Camera-type eye (tissue), 1 donor: ENCODE results near the gene LENEP. TPM values are rescaled to one million over a fixed set of nuclear protein-coding genes. Genes with fewer than 3 reads are reported as not detected.

Experiments used
- total RNA-seq: library from RNA; depleted of rRNA; stranded (reverse); fragments of >200 nt; gene quantifications from one replicate; pipeline ENCODE4 v1.2.3, GENCODE V29; 2014

The LENEP gene, protein sequence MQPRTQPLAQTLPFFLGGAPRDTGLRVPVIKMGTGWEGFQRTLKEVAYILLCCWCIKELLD
- total RNA-seq, result 6.0 TPM

DNA sequence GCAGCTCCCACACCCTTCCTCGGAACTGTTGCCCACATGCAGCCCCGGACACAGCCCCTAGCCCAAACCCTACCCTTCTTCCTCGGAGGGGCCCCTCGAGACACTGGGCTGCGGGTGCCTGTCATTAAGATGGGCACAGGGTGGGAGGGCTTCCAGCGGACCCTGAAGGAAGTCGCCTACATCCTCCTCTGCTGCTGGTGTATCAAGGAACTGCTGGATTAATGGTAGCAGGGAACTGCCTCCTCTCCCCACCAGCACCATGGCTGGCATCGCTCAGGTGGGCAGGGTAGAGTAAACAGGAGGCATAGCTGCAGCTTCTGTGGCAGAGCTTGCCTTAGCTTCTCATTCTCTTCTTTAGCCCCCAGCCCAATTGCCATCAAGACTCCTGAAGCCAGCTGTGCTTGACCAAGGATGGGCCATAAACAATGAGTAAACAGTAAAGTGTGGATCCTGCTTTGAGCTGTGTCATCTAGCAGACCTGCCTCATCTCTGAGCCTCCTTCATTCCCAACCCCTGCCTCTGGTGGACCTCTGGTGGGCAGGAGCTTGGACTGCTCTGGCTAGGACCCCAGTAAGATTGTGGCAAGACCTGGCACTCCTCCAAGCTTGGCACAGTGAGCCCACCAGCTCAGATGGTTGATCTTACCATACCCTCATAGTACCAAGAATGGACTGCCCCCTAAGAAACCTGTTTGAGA is at the start of gene LENEP:
TSS of gene LENEP (plus strand) at position 15 of the 697 bp plus-strand sequence. CDS start at position 37, 22 bp downstream.

DNA sequence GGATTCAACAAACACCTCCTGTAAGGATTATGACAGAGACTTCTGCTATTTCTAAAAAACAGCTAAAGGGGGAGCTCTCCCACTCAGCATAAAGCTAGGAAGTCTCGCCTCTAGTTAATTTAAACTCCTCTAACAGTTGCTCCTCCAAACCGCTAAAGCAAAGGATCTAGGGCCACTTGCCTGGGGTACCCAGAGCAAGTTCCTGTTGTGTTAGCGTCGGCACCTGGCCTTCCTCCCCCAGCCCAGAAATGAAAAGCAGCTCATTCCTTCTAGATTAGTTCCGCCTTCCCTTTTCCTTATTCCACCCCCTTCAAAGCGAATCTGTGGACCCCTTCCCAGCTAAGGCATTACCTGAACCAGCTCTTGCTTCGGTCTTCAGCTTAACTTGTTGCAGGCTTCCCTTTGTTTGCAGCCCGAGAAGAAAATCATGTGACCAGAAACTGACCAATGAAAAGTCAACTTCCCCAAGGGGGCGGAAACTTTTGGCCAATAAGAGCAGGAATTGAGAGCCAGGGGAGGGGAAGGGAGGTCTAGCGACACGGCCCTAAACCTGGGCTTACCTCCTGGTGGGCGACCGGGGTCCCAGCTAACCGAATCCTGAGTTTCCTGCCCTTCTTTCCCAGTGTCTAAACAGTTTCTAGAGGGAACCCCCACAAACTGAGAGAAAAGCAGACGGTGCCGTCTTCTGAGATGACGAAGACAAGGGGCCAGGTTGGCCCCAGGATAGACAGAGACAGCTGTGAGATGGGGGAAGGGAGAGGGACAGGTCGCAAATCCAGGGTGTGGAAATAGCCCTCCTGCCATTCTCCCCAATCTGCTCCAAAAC is 37.5 kb upstream of the LENEP start, which contains the start of gene PBXIP1:
TSS of gene PBXIP1 (minus strand) at position 382 of the 826 bp plus-strand sequence. CDS start 2,378 bp downstream, outside the sequence.

DNA sequence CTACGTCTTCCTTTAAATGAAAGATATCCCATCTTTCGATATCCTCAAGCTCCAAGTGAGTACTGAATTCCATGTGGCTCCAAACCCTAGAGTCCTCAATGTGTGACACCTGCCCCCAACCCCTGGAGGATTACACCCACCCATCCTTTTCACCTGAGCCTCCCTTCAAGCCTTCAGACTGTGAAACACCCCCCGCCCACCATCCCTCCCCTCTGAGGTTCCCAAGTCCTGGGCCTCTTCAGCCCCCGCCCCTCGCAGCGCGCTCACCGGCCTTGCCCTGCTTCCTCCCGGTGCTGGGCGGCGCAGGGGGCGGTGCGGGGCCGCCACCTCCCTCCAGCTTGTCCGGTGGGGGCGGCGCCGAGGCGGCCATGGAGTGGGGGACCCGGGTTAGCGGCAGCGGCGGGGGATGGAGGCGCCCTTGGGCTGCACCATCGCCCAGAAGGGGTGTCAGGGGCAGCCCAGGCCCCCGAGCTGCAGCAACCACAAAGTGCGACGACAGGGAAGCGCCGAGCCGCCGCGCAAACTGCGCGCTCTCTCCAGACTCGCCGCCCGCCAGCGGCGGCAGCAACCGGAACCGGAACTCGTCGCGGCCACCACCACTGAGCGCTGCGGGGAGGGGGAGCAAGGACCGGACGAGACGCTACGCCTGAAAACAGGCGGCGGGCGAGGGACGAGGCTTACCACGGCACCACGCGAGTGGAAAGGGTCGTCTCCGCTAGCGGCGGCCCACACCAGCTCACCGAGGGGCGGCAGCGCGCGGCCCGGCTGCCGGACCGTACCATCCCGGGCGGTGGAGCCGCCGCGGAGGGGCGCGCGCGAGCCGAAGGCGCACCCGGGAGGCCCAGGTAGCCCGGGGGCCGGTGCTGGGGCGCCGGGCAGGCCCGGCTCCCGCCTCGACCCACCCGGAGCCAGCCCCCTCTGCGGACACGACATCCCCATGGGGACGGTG is 31.9 kb upstream of the LENEP start, which contains the start of gene PYGO2:
TSS of gene PYGO2 (minus strand) at position 576 of the 949 bp plus-strand sequence. CDS start at position 370, 206 bp downstream.

DNA sequence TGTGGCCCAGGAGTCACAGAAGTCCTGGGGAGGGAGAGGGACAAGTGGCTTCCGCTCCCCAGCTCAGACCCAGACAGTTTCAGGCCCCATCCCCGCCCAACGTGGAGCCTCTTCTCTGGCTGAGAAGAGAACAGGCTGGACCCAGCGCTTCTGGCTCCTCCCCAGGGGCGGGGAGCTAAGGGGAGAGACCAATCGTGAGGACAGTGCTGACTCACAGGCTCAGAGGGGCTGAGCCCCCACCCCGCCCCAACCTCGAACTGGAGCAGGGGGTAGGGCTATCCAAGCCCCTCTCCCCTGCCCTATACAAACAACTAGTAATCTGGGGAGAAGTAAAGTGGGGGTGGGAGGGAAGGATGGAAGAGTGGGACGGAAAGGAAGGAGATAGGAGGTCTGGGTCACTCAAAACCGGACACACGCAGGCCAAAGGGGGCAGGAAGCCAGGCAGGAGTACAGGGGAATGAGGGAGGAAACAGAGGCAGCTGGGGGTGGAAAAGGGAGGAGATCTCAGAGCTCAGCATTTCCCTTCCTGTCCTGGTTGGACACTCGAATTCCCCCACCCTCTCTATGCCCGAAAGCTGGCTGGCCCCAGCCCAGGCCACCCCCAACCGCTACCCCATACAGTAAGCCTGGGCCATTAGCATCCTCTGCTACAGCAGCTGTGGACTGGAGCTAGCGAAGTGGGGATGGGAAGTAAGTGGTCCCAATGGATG is 22.6 kb upstream of the LENEP start, which contains the start of gene SHC1:
TSS of gene SHC1 (minus strand) at position 117 of the 710 bp plus-strand sequence. CDS start 221 bp downstream, outside the sequence.

DNA sequence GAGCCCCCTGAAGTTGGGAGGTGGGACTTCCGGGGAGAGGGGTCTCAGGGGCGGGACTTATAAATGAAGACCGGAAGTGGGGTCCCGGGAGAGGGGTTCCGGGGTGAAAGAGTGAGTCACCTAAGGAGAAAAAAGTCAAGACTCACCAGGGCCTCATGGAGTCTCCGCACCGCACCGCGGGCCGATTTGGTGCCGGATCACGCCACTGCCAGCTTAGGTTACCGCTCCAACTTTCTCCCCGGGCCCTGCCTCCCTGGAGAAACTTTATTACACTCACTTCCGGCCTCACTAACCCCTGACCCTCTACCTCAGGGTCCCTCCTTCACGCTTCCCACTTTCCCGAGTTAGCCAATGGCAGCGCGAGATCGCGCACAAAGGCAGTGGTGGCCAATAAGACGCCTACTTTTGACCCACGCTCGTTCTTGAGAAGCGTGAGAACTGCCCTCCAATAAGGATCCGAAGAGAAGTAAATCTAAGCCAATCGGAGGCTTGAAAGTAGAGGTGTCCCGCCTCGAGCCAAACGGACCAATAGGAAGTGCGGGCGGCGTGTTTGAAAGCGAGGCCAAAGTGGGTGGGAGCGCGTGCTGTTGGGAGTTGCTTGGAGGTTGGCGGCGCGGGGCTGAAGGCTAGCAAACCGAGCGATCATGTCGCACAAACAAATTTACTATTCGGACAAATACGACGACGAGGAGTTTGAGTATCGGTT is 19.1 kb upstream of the LENEP start, which contains the start of gene CKS1B:
TSS of gene CKS1B (plus strand) at position 580 of the 706 bp plus-strand sequence. CDS start at position 645, 65 bp downstream.

DNA sequence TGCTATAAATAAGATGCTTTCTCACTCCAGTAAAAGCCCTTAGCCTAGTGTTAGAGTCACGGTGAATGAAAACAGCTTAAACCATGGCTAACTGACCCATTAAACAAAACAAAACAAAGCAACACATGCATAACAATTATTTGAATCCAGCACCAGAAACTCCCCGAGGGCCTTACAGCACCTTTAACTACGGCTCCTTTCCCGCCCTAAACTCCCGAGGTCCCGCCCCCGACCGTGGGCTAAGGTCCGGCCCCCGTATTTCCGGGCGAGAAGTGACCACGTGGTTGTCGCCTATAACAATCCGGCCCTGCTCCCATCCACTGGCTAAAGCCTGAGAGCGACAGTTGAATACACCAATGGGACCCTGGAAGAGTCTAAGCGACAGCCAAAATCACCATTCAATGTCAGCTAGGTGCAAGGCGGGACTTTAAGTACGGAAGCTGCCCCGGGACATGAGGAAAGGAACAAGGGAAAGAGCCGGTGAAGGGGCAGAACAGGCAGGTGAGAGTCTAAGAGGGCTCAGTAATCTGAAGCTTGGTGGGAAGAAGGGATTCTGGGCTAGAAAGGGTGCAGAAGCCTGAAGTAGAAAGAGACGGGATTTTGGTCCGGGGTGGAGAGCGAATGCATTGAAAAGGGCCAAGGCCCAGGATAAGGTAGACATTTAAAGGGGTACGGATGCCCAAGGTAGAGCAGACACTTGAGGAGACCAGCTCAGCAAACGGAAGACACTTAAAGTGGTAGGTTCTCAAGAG is 10.3 kb upstream of the LENEP start, which contains the start of gene FLAD1:
TSS of gene FLAD1 (plus strand) at position 448 of the 752 bp plus-strand sequence. CDS start 351 bp downstream, outside the sequence.

DNA sequence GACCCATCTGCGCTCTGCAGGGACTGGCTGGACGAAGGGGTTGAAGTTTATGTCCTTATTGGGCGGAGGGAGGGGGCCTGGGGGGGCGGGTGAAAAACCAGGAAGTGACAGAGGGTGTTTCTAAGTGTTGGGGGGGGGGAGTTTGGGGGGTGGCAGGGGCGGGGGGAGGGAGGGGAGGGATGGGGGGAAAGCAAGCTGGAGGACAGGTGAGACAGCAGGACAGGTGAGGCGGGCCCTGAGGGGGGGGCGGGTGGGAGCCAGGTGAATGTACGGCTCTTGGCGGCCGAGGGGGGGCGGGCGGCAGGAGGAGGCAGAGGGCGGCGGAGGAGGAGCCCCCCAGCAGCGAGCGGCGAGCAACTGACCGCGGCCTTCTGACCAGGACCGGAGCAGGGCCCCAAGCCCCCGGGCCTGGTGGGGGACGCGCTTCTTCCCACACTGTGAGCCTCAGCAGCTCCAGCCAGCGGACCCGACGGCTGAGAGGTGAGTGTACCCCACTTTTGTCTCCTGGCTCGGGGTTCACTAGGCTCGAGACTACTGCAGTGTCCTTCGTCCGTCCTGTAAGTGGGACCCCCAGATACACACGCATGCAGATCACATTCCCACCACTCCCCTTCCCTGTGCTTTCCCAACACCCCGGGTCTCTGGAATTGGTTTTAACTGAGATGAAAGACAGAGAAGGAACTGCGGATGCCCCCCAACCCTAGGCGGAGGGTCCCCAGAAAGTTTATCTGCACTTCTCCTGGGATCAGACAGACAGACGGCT is 9.3 kb downstream of the LENEP start, which contains the start of gene ZBTB7B:
TSS of gene ZBTB7B (plus strand) at position 339 of the 763 bp plus-strand sequence. CDS start 11,859 bp downstream, outside the sequence.

DNA sequence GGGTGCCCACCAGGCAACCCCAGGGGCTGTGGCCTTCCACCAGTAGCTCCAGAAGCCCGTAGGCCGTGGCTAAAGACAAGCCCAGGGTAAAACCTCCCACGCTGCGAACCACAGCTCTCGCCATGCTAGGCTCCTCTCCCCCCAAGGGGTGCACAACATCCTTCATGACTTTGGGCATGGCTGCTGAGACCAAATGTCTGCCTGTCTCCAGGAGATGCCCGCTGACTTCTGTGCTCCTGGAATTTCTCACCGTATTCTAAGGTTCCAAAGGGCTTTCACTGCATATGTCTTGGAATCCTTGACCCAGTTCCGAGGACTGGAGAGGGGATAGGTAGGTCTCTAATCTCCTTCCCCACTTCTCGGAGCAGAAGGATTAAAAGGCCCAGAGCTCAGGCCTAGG is 40.1 kb downstream of the LENEP start, which contains the start of the genes DCST1 and DCST2:
TSS of gene DCST1 (plus strand) at position 301 of the 400 bp plus-strand sequence. CDS start 213 bp downstream, outside the sequence.
TSS of gene DCST2 (minus strand) at position 258 of the 400 bp plus-strand sequence. CDS start at position 178, 80 bp downstream.

Other genes starting within 250 kb of the LENEP start
- gene KCNN3, start 123.3 kb upstream of the LENEP start, total RNA-seq, result 4.0 TPM
- gene PMVK, start 56.9 kb upstream of the LENEP start, total RNA-seq, result 17.9 TPM
- 118 TPM for gene PBXIP1, start 37.5 kb upstream of the LENEP start, total RNA-seq
- 20.3 TPM for gene PYGO2, start 31.8 kb upstream of the LENEP start, total RNA-seq
- 58.2 TPM for gene SHC1, start 22.8 kb upstream of the LENEP start, total RNA-seq
- 27.9 TPM for gene CKS1B, start 18.9 kb upstream of the LENEP start, total RNA-seq
- 21.3 TPM for gene FLAD1, start 10.2 kb upstream of the LENEP start, total RNA-seq
- gene ZBTB7B, start 9.2 kb downstream of the LENEP start, total RNA-seq, result 14.0 TPM
- gene DCST2, start 40.2 kb downstream of the LENEP start, total RNA-seq, result 0.49 TPM
- not detected for gene DCST1, start 40.2 kb downstream of the LENEP start, total RNA-seq
- gene ADAM15, start 57.7 kb downstream of the LENEP start, total RNA-seq, result 49.4 TPM
- 2.9 TPM for gene EFNA4, start 70.2 kb downstream of the LENEP start, total RNA-seq
- 5.8 TPM for gene EFNA3, start 85.3 kb downstream of the LENEP start, total RNA-seq
- gene EFNA1, start 134.3 kb downstream of the LENEP start, total RNA-seq, result 26.9 TPM
- 15.6 TPM for gene SLC50A1, start 142.3 kb downstream of the LENEP start, total RNA-seq
- 39.4 TPM for gene DPM3, start 146.9 kb downstream of the LENEP start, total RNA-seq
- 51.1 TPM for gene KRTCAP2, start 179.7 kb downstream of the LENEP start, total RNA-seq
- gene TRIM46, start 180.3 kb downstream of the LENEP start, total RNA-seq, result 5.7 TPM
- 50.7 TPM for gene THBS3, start 214.3 kb downstream of the LENEP start, total RNA-seq
- gene MTX1, start 215.1 kb downstream of the LENEP start, total RNA-seq, result 18.3 TPM